Measurements from ENCODE around the gene NME4. TPM values are rescaled to one million over a fixed set of nuclear protein-coding genes. Genes with fewer than 3 reads are reported as not detected.
"Not testable (repeated sequence)": the region's sequence is repeated elsewhere in the genome, so short reads cannot be mapped to it uniquely, and the experiment has no call there.

NME4 gene
- 411 TPM for polyA plus RNA-seq (2013, experiment 1 of 2)
- polyA plus RNA-seq (2013, experiment 2 of 2), result 395 TPM

DNA sequence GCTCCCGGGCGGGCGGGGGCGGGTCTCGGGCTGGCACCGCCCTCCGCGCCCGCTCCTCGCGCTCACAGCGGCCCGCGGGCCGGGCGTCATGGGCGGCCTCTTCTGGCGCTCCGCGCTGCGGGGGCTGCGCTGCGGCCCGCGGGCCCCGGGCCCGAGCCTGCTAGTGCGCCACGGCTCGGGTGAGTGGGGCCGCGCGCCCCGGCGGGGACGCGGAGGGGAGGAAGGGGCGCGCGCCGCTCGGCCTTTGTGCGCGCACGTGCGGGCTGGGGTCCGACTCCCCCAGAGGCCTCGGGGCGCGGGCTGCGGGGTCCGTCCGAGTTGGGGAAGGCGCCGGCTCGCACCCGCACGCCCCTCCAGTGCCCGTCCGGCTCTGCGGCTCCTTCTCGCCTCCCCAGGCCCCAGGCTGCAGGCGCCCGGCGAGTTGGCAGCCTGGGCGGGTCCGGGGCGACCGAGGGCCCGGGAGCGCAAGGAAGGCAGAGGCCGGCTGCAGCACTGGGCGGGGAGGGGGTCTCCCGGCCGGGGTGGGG lies at the start of gene NME4:
NME4 (plus strand) TSS at position 65 of the 527 bp plus-strand sequence; CDS start at position 89, 24 bp downstream.
- WGBS, result 0% methylated on average over 12 of the region's 75 CpGs
- H3K4me2 ChIP-seq (ENCODE audit: low read length, poor library complexity, severe bottlenecking), result peak within 1 kb of the TSS; percentile 63
- peak within 1 kb of the TSS; percentile 33 for H2AFZ ChIP-seq (ENCODE audit: low read depth, low read length)
- H3K4ac ChIP-seq (ENCODE audit: low read depth in 1 of 2, low read length in 2 of 2), result peak within 1 kb of the TSS; percentile 82 to 98
- no peaks in the 10 kb centered on the region for H3K9me3 ChIP-seq (ENCODE audit: control insufficient read depth, low read length)
- H3K36me3 ChIP-seq (ENCODE audit: control insufficient read depth in 1 of 2, insufficient read depth in 2 of 2, low read depth in 1 of 2, low read length in 2 of 2), result peaks cover 15 to 23% of the 10 kb centered on the region in 2 experiments
- H2BK5ac ChIP-seq (ENCODE audit: low read depth, low read length, poor library complexity, severe bottlenecking), result no peak within 1 kb of the TSS
- H2BK120ac ChIP-seq (ENCODE audit: low read depth, low read length), result peak within 1 kb of the TSS; percentile 73
- H4K91ac ChIP-seq (ENCODE audit: low read length), result peak within 1 kb of the TSS; percentile 73
- peak; percentile 42 for DNase-seq
- H3K4me3 ChIP-seq (ENCODE audit: insufficient read depth in 1 of 2, low read depth in 1 of 2, low read length in 2 of 2), result peak within 1 kb of the TSS; percentile 73 to 85
- H3K18ac ChIP-seq (ENCODE audit: low read depth in 1 of 2, low read length in 2 of 2), result peak within 1 kb of the TSS; percentile 95
- H2AK5ac ChIP-seq (ENCODE audit: low read length, severe bottlenecking), result peak within 1 kb of the TSS; percentile 9
- H4K8ac ChIP-seq (ENCODE audit: low read length), result peak within 1 kb of the TSS; percentile 87
- H3K9ac ChIP-seq (ENCODE audit: low read length), result peak within 1 kb of the TSS; percentile 80
- peak within 1 kb of the TSS in 1 of 2 experiments; percentile 17 for H2BK12ac ChIP-seq (ENCODE audit: low read length in 2 of 2)
- peaks cover 29% of the 10 kb centered on the region for H3K4me1 ChIP-seq (ENCODE audit: control insufficient read depth, insufficient read depth, low read depth, low read length)
- H3K79me1 ChIP-seq (replicated peaks; ENCODE audit: low read length, poor library complexity, severe bottlenecking), result peaks cover 7% of the 10 kb centered on the region
- H3K27ac ChIP-seq (ENCODE audit: low read length, poor library complexity, severe bottlenecking), result peak within 1 kb of the TSS; percentile 55
- H3K14ac ChIP-seq (ENCODE audit: low read length in 2 of 2), result peak within 1 kb of the TSS in 1 of 2 experiments; percentile 91
- peak within 1 kb of the TSS; percentile 65 for H2BK15ac ChIP-seq (ENCODE audit: low read depth, poor library complexity, severe bottlenecking)
- H3K23ac ChIP-seq (ENCODE audit: low read length in 2 of 2), result peak within 1 kb of the TSS in 1 of 2 experiments; percentile 46
- H3K27me3 ChIP-seq (ENCODE audit: control insufficient read depth in 1 of 2, insufficient read depth in 1 of 2, low read length in 2 of 2), result no peaks in the 10 kb centered on the region

DNA sequence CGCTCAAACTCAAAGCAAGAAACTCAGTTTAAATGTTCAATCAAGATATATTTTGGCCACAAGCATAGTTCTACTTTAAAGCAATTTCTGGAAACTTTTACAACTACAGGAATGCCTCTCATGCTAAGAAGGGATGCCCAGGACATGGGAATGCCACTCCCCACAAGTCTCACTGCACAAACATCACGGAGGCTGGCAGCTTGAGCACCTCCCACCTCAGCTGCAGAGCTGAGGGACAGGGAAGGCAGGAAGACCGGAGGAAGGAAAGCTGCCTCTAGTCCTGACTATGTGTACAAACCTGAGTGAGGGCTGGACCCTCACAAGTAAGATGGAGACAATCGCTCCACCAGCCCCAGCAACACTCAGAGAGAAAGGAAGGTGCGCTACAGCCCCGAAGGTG lies 49.8 kb upstream of the NME4 start:
- DNase-seq, result no peak
- Histone ChIP-seq H4K8ac (ENCODE audit: low read length) (no peak overlapping the region), H2BK12ac (ENCODE audit: low read length in 2 of 2) (peak overlapping the region in 1 of 2 experiments; percentile 25), H4K91ac (ENCODE audit: low read length) (no peak overlapping the region), H2BK120ac (ENCODE audit: low read depth, low read length) (no peak overlapping the region), H2BK15ac (ENCODE audit: low read depth, poor library complexity, severe bottlenecking) (no peak overlapping the region), H3K9ac (ENCODE audit: low read length) (no peak overlapping the region), H3K4me2 (ENCODE audit: low read length, poor library complexity, severe bottlenecking) (no peak overlapping the region), H2BK5ac (ENCODE audit: low read depth, low read length, poor library complexity, severe bottlenecking) (no peak overlapping the region), H2AFZ (ENCODE audit: low read depth, low read length) (no peak overlapping the region), H3K4me3 (ENCODE audit: insufficient read depth in 1 of 2, low read depth in 1 of 2, low read length in 2 of 2) (no peak overlapping the region), H3K9me3 (ENCODE audit: control insufficient read depth, low read length) (no peaks in the 10 kb centered on the region), H3K14ac (ENCODE audit: low read length in 2 of 2) (no peak overlapping the region), H3K36me3 (ENCODE audit: control insufficient read depth in 1 of 2, insufficient read depth in 2 of 2, low read depth in 1 of 2, low read length in 2 of 2) (peaks cover 27 to 32% of the 10 kb centered on the region in 2 experiments), H3K27ac (ENCODE audit: low read length, poor library complexity, severe bottlenecking) (no peak overlapping the region), H3K18ac (ENCODE audit: low read depth in 1 of 2, low read length in 2 of 2) (no peak overlapping the region), H3K27me3 (ENCODE audit: control insufficient read depth in 1 of 2, insufficient read depth in 1 of 2, low read length in 2 of 2) (no peaks in the 10 kb centered on the region), H3K4ac (ENCODE audit: low read depth in 1 of 2, low read length in 2 of 2) (no peak overlapping the region), H3K23ac (ENCODE audit: low read length in 2 of 2) (no peak overlapping the region), H3K79me1 (replicated peaks; ENCODE audit: low read length, poor library complexity, severe bottlenecking) (peaks cover 34% of the 10 kb centered on the region), H3K4me1 (ENCODE audit: control insufficient read depth, insufficient read depth, low read depth, low read length) (peaks cover 39% of the 10 kb centered on the region), H2AK5ac (ENCODE audit: low read length, severe bottlenecking) (no peak overlapping the region)
- 93% methylated on average over 6 of the region's 6 CpGs for WGBS

DNA sequence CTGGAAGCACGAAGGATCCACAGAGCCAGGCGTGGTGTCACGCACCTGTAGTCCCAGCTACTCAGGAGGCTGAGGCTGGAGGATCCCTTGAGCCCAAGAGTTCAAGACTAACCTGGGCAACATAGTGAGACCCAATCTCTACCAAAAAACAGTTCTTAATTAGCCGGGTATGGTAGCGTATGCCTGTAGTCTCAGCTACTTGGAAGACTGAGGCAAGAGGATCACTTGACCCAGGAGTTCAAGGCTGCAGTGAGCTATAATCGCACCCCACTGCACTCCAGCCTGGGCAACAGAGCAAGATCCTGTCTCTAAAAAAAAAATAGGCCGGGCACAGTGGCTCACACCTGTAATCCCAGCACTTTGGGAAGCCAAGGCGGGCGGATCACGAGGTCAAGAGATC lies 48.5 kb upstream of the NME4 start:
- H3K36me3 ChIP-seq (ENCODE audit: control insufficient read depth in 1 of 2, insufficient read depth in 2 of 2, low read depth in 1 of 2, low read length in 2 of 2), result peaks cover 22 to 29% of the 10 kb centered on the region in 2 experiments
- H3K4ac ChIP-seq (ENCODE audit: low read depth in 1 of 2, low read length in 2 of 2); H3K27ac ChIP-seq (ENCODE audit: low read length, poor library complexity, severe bottlenecking); H2BK12ac ChIP-seq (ENCODE audit: low read length in 2 of 2); H2AFZ ChIP-seq (ENCODE audit: low read depth, low read length); H3K4me3 ChIP-seq (ENCODE audit: insufficient read depth in 1 of 2, low read depth in 1 of 2, low read length in 2 of 2); H3K9ac ChIP-seq (ENCODE audit: low read length); H3K4me2 ChIP-seq (ENCODE audit: low read length, poor library complexity, severe bottlenecking); H4K8ac ChIP-seq (ENCODE audit: low read length); H2BK5ac ChIP-seq (ENCODE audit: low read depth, low read length, poor library complexity, severe bottlenecking); DNase-seq; H3K27me3 ChIP-seq (ENCODE audit: control insufficient read depth in 1 of 2, insufficient read depth in 1 of 2, low read length in 2 of 2); H2AK5ac ChIP-seq (ENCODE audit: low read length, severe bottlenecking); H3K23ac ChIP-seq (ENCODE audit: low read length in 2 of 2); H3K14ac ChIP-seq (ENCODE audit: low read length in 2 of 2); H3K18ac ChIP-seq (ENCODE audit: low read depth in 1 of 2, low read length in 2 of 2); H2BK15ac ChIP-seq (ENCODE audit: low read depth, poor library complexity, severe bottlenecking); H2BK120ac ChIP-seq (ENCODE audit: low read depth, low read length); H4K91ac ChIP-seq (ENCODE audit: low read length); H3K9me3 ChIP-seq (ENCODE audit: control insufficient read depth, low read length): not testable (repeated sequence)
- peaks cover 33% of the 10 kb centered on the region for H3K4me1 ChIP-seq (ENCODE audit: control insufficient read depth, insufficient read depth, low read depth, low read length)
- WGBS, result 97% methylated on average over 10 of the region's 10 CpGs
- H3K79me1 ChIP-seq (replicated peaks; ENCODE audit: low read length, poor library complexity, severe bottlenecking), result peaks cover 27% of the 10 kb centered on the region

DNA sequence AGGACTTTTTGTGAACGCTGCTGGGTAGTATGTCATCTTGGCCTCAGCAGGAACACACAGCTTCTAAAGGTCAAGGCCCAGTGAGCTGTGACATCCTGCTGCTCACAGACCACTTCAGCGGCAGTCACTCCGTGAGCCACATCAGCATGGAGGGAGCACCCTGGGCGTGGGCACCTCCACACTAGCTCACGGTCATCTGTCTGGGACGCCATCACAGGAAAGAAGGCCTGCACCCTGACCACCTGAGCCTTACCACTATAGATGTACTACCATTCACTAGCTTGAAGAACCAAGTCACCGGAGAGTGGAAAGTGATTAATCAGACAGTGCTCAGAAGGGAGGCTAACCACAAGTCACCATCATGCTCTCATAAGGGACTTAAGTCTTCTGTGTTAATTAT lies 47.8 kb upstream of the NME4 start:
- Histone ChIP-seq H3K4ac (ENCODE audit: low read depth in 1 of 2, low read length in 2 of 2) (no peak overlapping the region), H2BK120ac (ENCODE audit: low read depth, low read length) (no peak overlapping the region), H3K27me3 (ENCODE audit: control insufficient read depth in 1 of 2, insufficient read depth in 1 of 2, low read length in 2 of 2) (no peaks in the 10 kb centered on the region), H3K27ac (ENCODE audit: low read length, poor library complexity, severe bottlenecking) (no peak overlapping the region), H3K36me3 (ENCODE audit: control insufficient read depth in 1 of 2, insufficient read depth in 2 of 2, low read depth in 1 of 2, low read length in 2 of 2) (peaks cover 22 to 29% of the 10 kb centered on the region in 2 experiments), H2AFZ (ENCODE audit: low read depth, low read length) (no peak overlapping the region), H3K9me3 (ENCODE audit: control insufficient read depth, low read length) (no peaks in the 10 kb centered on the region), H4K91ac (ENCODE audit: low read length) (peak overlapping the region; percentile 78), H3K23ac (ENCODE audit: low read length in 2 of 2) (no peak overlapping the region), H3K14ac (ENCODE audit: low read length in 2 of 2) (peak overlapping the region in 1 of 2 experiments; percentile 13), H3K79me1 (replicated peaks; ENCODE audit: low read length, poor library complexity, severe bottlenecking) (peaks cover 27% of the 10 kb centered on the region), H2BK15ac (ENCODE audit: low read depth, poor library complexity, severe bottlenecking) (no peak overlapping the region), H4K8ac (ENCODE audit: low read length) (peak overlapping the region; percentile 24), H2AK5ac (ENCODE audit: low read length, severe bottlenecking) (no peak overlapping the region), H3K4me3 (ENCODE audit: insufficient read depth in 1 of 2, low read depth in 1 of 2, low read length in 2 of 2) (no peak overlapping the region), H3K9ac (ENCODE audit: low read length) (no peak overlapping the region), H3K4me1 (ENCODE audit: control insufficient read depth, insufficient read depth, low read depth, low read length) (peaks cover 35% of the 10 kb centered on the region), H3K4me2 (ENCODE audit: low read length, poor library complexity, severe bottlenecking) (no peak overlapping the region), H2BK5ac (ENCODE audit: low read depth, low read length, poor library complexity, severe bottlenecking) (no peak overlapping the region), H2BK12ac (ENCODE audit: low read length in 2 of 2) (no peak overlapping the region), H3K18ac (ENCODE audit: low read depth in 1 of 2, low read length in 2 of 2) (peak overlapping the region in 1 of 2 experiments; percentile 52)
- peak; percentile 26 for DNase-seq
- WGBS, result 58% methylated on average over 6 of the region's 7 CpGs
